ENCODE results near the gene TP73.
"Not testable (repeated sequence)": the region's sequence is repeated elsewhere in the genome, so short reads cannot be mapped to it uniquely, and the experiment has no call there.

The TP73 gene

GRCh38 chr1:3746830-3747521 is 94.7 kb downstream of the TP73 start:
- DNase-seq: peak; percentile 90

- DNase-seq: no peak
Measured at GRCh38 chr1:3747522-3747848, 95.2 kb downstream of the TP73 start.

- no peak for DNase-seq
Measured at GRCh38 chr1:3747903-3748302, 95.6 kb downstream of the TP73 start.

GRCh38 chr1:3748316-3748900 is 96.1 kb downstream of the TP73 start:
- DNase-seq: not testable (repeated sequence)

- DNase-seq: no peak
Measured at GRCh38 chr1:3749512-3749911, 97.2 kb downstream of the TP73 start.

GRCh38 chr1:3750741-3751140 is 98.4 kb downstream of the TP73 start:
- DNase-seq: no peak

GRCh38 chr1:3752400-3752945 is 100.2 kb downstream of the TP73 start, which contains the start of gene CCDC27:
CCDC27 (plus strand) TSS chr1:3752450; CDS start chr1:3752482, 32 bp downstream.
- DNase-seq: no peak

- DNase-seq: no peak
Measured at GRCh38 chr1:3753656-3754454, 101.5 kb downstream of the TP73 start.

- DNase-seq: no peak
Measured at GRCh38 chr1:3756394-3756793, 104.1 kb downstream of the TP73 start.

- no peak for DNase-seq
Measured at GRCh38 chr1:3759164-3759563, 106.8 kb downstream of the TP73 start.

- no peak for DNase-seq
Measured at GRCh38 chr1:3759796-3760195, 107.5 kb downstream of the TP73 start.

GRCh38 chr1:3761296-3762010 is 109.1 kb downstream of the TP73 start:
- no peak for DNase-seq

- no peak for DNase-seq
Measured at GRCh38 chr1:3762151-3762872, 110.0 kb downstream of the TP73 start.

GRCh38 chr1:3762873-3763228 is 110.5 kb downstream of the TP73 start:
- no peak for DNase-seq

- no peak for DNase-seq
Measured at GRCh38 chr1:3763351-3764125, 111.2 kb downstream of the TP73 start.

- no peak for DNase-seq
Measured at GRCh38 chr1:3767328-3767925, 115.1 kb downstream of the TP73 start.

- DNase-seq: no peak
Measured at GRCh38 chr1:3768811-3769390, 116.6 kb downstream of the TP73 start.

GRCh38 chr1:3770047-3770765 is 117.9 kb downstream of the TP73 start:
- no peak for DNase-seq

- DNase-seq: no peak
Measured at GRCh38 chr1:3771108-3772026, 119.1 kb downstream of the TP73 start.
